ENCODE data around the gene ZSCAN10. TPM values are rescaled to one million over a fixed set of nuclear protein-coding genes. Genes with fewer than 3 reads are reported as not detected.

ZSCAN10 gene
- total RNA-seq, 1 donor from 2014 or later = 50.7 TPM

- no peaks in the 10 kb centered on the region for H3K9me3 Mint-ChIP-seq (ENCODE audit: unreplicated experiment)
- H3K27me3 Mint-ChIP-seq (ENCODE audit: unreplicated experiment) = peaks cover 23% of the 10 kb centered on the region
- H3K4me3 Mint-ChIP-seq (ENCODE audit: unreplicated experiment) = no peak overlapping the region
- no peak overlapping the region for H3K27ac Mint-ChIP-seq (ENCODE audit: unreplicated experiment)
- DNase-seq (ENCODE audit: low spot score) = no peak
- TF ChIP-seq, protein P1, sequence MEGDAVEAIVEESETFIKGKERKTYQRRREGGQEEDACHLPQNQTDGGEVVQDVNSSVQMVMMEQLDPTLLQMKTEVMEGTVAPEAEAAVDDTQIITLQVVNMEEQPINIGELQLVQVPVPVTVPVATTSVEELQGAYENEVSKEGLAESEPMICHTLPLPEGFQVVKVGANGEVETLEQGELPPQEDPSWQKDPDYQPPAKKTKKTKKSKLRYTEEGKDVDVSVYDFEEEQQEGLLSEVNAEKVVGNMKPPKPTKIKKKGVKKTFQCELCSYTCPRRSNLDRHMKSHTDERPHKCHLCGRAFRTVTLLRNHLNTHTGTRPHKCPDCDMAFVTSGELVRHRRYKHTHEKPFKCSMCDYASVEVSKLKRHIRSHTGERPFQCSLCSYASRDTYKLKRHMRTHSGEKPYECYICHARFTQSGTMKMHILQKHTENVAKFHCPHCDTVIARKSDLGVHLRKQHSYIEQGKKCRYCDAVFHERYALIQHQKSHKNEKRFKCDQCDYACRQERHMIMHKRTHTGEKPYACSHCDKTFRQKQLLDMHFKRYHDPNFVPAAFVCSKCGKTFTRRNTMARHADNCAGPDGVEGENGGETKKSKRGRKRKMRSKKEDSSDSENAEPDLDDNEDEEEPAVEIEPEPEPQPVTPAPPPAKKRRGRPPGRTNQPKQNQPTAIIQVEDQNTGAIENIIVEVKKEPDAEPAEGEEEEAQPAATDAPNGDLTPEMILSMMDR (IDR thresholded peaks at IDR 0.05; ENCODE audit: unreplicated experiment) = no peak
- H3K36me3 Mint-ChIP-seq (ENCODE audit: low read depth, unreplicated experiment) = peaks cover 10% of the 10 kb centered on the region
- no peaks in the 10 kb centered on the region for H3K4me1 Mint-ChIP-seq (ENCODE audit: unreplicated experiment)
Observed at GRCh38 chr16:3145660-3146059, 46.6 kb upstream of the ZSCAN10 start.

GRCh38 chr16:3145151-3145550, 46.1 kb upstream of the ZSCAN10 start:
- H3K27me3 Mint-ChIP-seq (ENCODE audit: unreplicated experiment) = peaks cover 21% of the 10 kb centered on the region
- H3K27ac Mint-ChIP-seq (ENCODE audit: unreplicated experiment) = peak overlapping the region; percentile 61
- no peak overlapping the region for H3K4me3 Mint-ChIP-seq (ENCODE audit: unreplicated experiment)
- DNase-seq (ENCODE audit: low spot score) = no peak
- TF ChIP-seq, protein P1 (IDR thresholded peaks at IDR 0.05; ENCODE audit: unreplicated experiment) = no peak
- H3K4me1 Mint-ChIP-seq (ENCODE audit: unreplicated experiment) = no peaks in the 10 kb centered on the region
- H3K9me3 Mint-ChIP-seq (ENCODE audit: unreplicated experiment) = no peaks in the 10 kb centered on the region
- peaks cover 10% of the 10 kb centered on the region for H3K36me3 Mint-ChIP-seq (ENCODE audit: low read depth, unreplicated experiment)

- no peak for DNase-seq (ENCODE audit: low spot score)
- Mint-ChIP-seq H3K4me1 (ENCODE audit: unreplicated experiment) (no peaks in the 10 kb centered on the region), H3K36me3 (ENCODE audit: low read depth, unreplicated experiment) (peaks cover 17% of the 10 kb centered on the region), H3K27me3 (ENCODE audit: unreplicated experiment) (peaks cover 21% of the 10 kb centered on the region), H3K9me3 (ENCODE audit: unreplicated experiment) (no peaks in the 10 kb centered on the region), H3K4me3 (ENCODE audit: unreplicated experiment) (no peak overlapping the region), H3K27ac (ENCODE audit: unreplicated experiment) (peak overlapping the region; percentile 61)
- TF ChIP-seq, protein P1 (IDR thresholded peaks at IDR 0.05; ENCODE audit: unreplicated experiment) = no peak
Observed at GRCh38 chr16:3144321-3144983, 45.4 kb upstream of the ZSCAN10 start.

DNA sequence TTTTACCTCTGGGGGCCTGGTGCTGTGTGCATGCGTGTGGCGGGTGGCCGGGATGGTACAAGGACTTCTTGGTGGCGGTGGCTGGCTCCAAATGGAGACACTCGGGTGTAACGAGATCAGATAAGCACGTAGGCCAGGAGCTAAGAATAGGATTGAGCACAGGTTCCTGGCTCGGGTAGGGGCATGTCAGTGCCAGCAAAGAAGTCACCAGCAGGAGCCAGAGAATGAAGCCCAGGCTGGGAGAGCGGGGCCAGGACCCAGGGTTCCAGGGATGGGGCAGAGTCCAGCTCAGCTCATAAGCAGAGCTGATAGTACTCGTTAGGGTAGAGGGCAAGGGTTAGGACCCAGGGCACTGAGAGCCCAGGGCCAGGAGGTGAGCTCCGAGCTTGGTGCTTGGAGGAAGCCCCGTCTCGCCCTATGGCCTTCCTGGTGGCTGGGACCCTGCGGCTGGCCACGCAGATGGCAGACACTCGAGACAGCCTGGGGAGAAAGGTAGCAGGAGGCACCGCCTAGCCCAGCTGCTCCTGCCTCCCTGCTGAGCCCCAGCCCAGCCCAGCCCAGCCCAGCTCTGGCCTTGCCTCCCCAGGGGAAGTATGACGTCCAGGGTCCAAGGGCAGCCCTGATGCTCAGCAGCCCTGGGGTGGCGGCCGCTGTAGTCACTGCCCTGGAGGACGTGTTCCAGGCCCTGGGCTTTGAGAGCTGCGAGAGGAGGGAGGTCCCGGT, 44.7 kb upstream of the ZSCAN10 start:
- Mint-ChIP-seq H3K4me3 (ENCODE audit: unreplicated experiment) (peak overlapping the region; percentile 82), H3K27ac (ENCODE audit: unreplicated experiment) (no peak overlapping the region), H3K9me3 (ENCODE audit: unreplicated experiment) (no peaks in the 10 kb centered on the region), H3K36me3 (ENCODE audit: low read depth, unreplicated experiment) (peaks cover 17% of the 10 kb centered on the region), H3K4me1 (ENCODE audit: unreplicated experiment) (no peaks in the 10 kb centered on the region), H3K27me3 (ENCODE audit: unreplicated experiment) (peaks cover 15% of the 10 kb centered on the region)
- no peak for DNase-seq (ENCODE audit: low spot score)
- TF ChIP-seq, protein P1 (IDR thresholded peaks at IDR 0.05; ENCODE audit: unreplicated experiment) = no peak

GRCh38 chr16:3143189-3143588, 44.1 kb upstream of the ZSCAN10 start:
- DNase-seq (ENCODE audit: low spot score) = no peak
- H3K4me3 Mint-ChIP-seq (ENCODE audit: unreplicated experiment) = peak overlapping the region; percentile 82

More at GRCh38 chr16:3143189-3143588, 44.1 kb upstream of the ZSCAN10 start:
- Mint-ChIP-seq H3K9me3 (ENCODE audit: unreplicated experiment) (no peaks in the 10 kb centered on the region), H3K4me1 (ENCODE audit: unreplicated experiment) (no peaks in the 10 kb centered on the region), H3K36me3 (ENCODE audit: low read depth, unreplicated experiment) (peaks cover 17% of the 10 kb centered on the region), H3K27me3 (ENCODE audit: unreplicated experiment) (peaks cover 15% of the 10 kb centered on the region), H3K27ac (ENCODE audit: unreplicated experiment) (no peak overlapping the region)
- TF ChIP-seq, protein P1 (IDR thresholded peaks at IDR 0.05; ENCODE audit: unreplicated experiment) = no peak
